ENCODE measurements around the gene CSTA.
A peak's percentile ranks its signal among the peaks of the same experiment; 100 is the strongest.

CSTA gene

GRCh38 chr3:122382888-122383666 lies 58.0 kb downstream of the CSTA start, which contains the start of gene MIX23:
Gene MIX23 (minus strand): TSS chr3:122383231. CDS start chr3:122383224, 7 bp downstream.
- peak; percentile 73 for DNase-seq (ENCODE audit: low read depth)

DNA sequence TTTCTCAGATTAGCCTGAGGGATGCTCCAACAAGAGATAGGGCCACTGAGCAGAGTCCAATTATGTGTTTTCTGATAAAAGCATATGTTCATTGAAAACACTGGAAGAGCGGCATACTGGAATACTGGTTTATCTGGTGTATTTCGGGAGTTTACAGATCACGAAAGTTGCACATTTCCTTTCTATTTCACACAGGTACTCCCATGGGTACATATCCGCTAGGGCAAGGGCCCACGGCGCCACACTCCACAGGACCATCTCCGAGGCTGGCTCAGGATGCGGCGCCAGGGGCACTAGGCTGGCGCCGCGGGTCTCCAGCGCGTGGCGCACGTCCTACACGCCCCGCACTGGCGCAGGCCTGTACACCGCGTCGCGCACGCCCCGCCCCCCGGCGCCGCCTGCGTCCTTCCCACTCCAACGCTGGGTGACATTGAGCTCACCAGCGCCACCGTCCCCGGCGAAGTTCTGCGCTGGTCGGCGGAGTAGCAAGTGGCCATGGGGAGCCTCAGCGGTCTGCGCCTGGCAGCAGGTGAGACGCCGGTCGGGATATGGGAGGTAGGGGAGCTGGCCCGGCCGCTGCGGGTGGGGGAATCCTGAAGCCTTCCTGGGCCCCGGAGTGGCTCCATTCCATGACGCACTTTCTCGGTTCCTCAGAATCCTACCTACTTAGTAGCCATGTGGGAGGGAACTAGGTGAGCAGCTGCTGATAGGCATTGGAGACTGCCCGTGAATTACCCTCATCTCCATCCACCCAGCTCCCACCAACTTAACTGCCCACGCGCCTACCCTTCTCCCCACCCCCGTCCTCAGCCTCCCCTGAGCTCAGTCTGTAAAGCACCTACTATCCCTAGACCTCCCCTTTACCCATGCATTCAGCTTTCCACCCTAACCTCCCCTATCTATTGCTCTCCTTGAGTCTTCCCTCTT lies 59.0 kb downstream of the CSTA start, which contains the start of gene FAM162A:
FAM162A (plus strand) TSS at position 412 of the 927 bp plus-strand sequence; CDS start at position 496, 84 bp downstream.
- DNase-seq (ENCODE audit: low read depth): peak; percentile 88

DNA sequence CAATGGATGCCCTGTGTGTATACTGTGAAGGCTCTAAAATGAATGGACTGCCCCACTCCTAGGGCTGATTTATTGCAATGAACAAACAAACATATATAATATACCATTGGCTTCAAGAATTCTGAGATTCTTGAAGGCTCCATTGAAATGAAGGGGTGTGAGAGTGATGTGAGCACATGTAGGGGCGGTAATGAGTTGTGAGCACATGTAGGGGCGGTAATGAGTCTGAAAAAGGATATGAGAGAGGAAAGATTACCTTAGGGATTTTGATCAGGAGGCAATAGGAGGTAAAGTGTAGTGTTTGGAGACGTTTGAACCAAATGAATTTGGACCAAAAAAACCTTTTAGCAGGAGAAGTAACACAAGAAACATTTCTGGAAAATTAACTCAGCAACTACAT lies 62.7 kb downstream of the CSTA start:
- no peak for DNase-seq (ENCODE audit: low read depth)

DNA sequence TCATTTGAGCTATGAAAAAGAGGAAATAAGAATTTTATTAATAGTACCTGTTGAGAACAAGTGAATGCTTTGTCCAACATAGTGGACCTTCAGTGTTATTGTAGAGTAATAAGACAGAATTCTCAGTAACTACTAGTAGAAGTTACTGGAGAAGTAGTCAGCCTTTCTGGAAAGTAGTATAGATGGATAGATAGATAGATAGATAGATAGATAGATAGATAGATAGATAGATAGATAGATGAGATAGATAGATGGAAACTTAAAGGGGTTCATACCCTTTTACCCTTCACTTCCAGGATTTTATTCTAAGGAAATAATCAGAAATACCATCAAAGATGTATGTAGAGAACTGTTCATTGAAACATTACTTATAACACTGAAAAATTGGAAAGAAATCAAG lies 64.1 kb downstream of the CSTA start:
- no peak for DNase-seq (ENCODE audit: low read depth)

DNA sequence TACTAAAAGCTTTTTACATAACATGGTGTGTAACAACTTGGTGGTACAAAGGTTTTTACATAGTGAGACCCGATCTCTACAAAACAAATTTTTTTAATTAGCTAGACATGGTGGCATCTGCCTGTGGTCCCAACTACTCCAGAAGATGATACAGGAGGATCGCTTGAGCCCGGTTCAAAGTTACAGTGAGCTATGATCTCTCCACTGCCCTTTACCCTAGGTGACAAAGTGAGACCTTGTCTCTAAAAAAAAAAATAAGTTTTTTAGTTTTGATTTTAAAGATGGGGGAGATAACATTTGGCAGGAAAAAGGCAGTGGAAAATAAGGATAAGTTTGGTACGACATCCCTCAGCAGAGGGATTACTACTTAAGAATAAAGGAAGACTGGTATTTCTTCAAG lies 64.8 kb downstream of the CSTA start:
- DNase-seq (ENCODE audit: low read depth): no peak

DNA sequence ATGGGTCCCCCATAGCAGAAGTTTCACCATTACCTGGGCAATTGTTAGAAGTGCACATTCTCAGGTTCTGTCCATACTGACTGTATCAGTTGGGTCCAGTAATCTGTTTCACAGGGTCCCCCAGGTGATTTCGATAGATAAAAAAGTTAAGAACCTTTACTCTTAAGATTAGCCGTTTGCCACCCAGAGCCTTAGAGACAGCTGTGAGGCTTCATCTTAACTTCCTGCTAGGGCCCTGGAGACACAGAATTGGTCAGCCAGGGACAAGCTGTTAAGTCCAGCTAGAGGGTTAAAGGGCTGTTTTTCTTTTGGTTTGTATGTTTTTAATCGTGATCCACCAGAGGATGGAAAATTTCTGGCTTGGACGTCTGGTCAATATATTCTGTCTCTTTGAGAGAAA lies 65.6 kb downstream of the CSTA start:
- DNase-seq (ENCODE audit: low read depth): no peak
